ENCODE results near the gene KLF11.

KLF11 gene

DNA sequence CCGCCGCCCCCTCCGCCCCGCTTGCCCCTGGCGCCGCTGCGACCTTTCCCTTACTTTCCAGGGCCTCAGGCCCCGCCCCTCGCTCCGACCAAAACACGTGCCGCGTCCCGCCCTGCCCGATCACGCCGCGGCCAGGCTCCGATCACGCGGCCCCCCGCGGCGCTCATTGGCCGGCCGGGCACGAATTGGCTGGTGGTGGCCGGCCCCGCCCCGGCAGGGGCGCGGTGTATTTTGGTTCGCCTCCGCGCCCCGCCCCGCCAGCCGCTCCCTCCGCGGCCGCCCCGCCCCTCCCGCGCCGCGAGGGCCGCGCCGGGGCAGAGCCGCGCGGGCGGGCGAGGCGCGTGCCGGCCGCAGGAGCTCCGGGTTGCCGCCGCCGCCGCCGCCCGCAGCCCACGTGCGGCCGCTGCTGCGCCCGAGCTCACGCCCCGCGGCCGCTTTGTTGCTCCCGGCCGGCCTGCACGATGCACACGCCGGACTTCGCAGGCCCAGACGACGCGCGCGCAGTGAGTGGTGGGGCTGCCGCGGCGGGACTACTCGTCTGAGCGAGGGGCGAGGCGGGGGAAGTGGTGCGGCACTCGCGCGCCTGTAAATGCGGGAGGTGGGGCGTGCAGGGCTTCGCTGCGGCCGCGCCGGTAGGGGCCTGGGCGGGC, at the start of gene KLF11:
TSS of gene KLF11 (plus strand) at position 295 of the 650 bp plus-strand sequence. CDS start at position 462, 167 bp downstream.
- DNase-seq: peak; percentile 66 to 76

DNA sequence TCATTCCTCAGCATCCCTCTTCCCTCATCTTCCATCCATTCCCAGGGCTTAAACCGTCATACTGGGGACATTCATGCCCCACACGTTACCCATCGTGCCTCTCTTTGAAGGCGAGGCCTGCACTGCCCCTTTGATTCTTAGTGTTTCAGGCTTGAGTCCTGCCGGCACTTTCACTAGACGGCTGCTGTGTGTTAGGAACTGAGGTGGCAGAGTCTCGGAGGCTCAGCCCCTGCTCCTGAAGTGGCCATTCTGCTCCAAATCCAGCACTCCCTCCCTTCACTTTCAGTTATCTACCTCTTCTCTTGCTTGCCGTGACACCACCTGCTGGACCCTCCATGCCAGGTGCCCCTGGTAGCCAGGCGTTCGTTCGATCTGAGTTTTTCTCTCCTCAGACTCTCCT, 48.9 kb upstream of the KLF11 start:
- no peak for DNase-seq

DNA sequence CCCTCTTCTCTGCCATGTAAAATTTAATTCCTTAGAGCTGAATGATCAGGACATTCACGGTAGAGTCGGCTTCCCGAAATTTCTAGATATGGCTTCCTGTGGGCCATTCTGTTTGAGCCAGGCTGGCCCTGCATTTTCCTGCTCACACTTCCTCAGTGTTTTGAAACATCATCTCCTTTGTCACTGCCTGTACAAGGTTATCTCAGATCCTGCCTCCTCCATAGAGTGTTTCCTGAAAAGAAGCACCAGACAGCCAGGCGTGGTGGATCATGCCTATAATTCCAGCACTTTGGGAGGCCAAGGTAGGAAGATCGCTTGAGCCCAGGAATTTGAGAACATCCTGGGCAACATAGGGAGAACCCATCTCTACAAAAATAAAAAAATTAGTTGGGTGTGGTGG, 48.3 kb upstream of the KLF11 start:
- peak in 1 of 2 experiments; percentile 2 for DNase-seq

- DNase-seq: no peak
These were observed 47.0 kb upstream of the KLF11 start for GRCh38 chr2:9996321-9996720.

- DNase-seq: no peak
These were observed 45.4 kb upstream of the KLF11 start for GRCh38 chr2:9997936-9998335.

- DNase-seq: no peak
These were observed 44.3 kb upstream of the KLF11 start for GRCh38 chr2:9998916-9999654.

DNA sequence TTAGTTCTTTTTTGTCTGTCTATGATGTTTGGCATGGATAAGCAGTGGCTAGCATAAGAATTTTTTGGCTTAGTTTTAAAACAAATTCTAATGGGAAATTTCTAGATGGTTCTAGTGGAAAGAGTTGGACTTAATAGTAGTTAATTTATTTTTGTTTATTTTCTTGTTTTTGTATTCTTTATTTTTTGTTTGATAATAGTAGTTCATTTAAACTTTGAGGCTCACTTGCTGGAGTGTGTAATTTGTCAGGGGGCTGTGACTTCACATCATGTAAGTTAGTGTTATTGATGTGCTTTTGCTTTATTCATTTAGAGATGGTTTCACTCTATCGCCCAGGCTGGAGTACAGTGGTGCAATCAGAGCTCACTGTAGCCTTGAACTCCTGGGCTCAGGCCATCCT, 43.7 kb upstream of the KLF11 start:
- no peak for DNase-seq

DNA sequence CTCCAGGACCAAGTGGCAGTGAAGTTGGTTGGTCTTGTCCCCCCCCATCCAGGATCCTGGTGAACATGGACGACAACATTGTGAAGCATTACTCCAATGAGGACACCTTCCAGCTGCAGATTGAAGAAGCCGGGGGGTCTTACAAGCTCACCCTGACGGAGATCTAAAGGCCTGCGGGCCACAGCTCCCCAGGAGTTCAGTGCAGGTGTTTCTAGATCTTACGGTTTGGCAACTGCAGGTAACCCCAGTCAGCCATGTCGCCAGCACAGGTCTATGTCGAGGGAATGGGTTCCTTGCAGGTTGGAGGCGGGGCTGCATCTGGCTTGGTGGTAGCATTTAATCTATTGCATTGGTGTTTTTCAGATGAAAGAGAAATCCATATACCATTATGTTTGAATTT, 42.8 kb upstream of the KLF11 start:
- no peak for DNase-seq

GRCh38 chr2:10001586-10001985, 41.8 kb upstream of the KLF11 start:
- no peak for DNase-seq

- DNase-seq: no peak
These were observed 41.2 kb upstream of the KLF11 start for GRCh38 chr2:10002109-10002508.

GRCh38 chr2:10002681-10003080, 40.7 kb upstream of the KLF11 start:
- no peak for DNase-seq

GRCh38 chr2:10003206-10004125, 39.9 kb upstream of the KLF11 start:
- no peak for DNase-seq

- DNase-seq: no peak
These were observed 38.9 kb upstream of the KLF11 start for GRCh38 chr2:10004401-10004800.

- no peak for DNase-seq
These were observed 38.5 kb upstream of the KLF11 start for GRCh38 chr2:10004836-10005235.

DNA sequence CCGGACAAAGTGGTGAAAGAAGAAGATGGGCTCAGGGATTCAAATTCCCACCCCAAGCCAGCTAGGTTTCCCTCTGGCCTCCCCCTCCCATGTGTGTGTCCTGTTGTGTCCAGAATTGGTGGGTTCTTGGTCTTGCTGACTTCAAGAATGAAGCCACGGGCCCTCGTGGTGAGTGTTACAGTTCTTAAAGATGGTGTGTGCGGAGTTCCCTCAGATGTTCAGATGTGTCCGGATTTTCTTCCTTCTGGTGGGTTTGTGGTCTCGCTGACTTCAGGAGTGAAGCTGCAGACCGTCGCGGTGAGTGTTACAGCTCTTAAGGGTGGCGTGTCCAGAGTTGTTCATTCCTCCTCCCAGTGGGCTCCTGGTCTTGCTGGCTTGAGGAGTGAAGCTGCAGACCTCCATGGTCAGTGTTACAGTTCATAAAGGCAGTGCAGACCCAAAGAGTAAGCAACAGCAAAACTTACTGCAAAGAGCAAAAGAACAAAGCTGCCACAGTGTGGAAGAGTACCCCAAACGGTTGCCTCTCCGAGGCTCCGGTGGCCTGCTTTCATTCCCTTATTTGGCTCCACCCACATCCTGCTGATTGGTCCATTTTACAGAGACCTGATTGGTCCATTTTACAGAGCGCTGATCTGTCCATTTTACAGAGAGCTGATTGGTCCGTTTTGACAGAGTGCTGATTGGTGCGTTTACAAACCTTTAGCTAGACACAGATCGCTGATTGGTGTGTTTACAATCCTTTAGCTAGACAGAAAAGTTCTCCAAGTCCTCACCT, 37.7 kb upstream of the KLF11 start:
- DNase-seq: no peak

DNA sequence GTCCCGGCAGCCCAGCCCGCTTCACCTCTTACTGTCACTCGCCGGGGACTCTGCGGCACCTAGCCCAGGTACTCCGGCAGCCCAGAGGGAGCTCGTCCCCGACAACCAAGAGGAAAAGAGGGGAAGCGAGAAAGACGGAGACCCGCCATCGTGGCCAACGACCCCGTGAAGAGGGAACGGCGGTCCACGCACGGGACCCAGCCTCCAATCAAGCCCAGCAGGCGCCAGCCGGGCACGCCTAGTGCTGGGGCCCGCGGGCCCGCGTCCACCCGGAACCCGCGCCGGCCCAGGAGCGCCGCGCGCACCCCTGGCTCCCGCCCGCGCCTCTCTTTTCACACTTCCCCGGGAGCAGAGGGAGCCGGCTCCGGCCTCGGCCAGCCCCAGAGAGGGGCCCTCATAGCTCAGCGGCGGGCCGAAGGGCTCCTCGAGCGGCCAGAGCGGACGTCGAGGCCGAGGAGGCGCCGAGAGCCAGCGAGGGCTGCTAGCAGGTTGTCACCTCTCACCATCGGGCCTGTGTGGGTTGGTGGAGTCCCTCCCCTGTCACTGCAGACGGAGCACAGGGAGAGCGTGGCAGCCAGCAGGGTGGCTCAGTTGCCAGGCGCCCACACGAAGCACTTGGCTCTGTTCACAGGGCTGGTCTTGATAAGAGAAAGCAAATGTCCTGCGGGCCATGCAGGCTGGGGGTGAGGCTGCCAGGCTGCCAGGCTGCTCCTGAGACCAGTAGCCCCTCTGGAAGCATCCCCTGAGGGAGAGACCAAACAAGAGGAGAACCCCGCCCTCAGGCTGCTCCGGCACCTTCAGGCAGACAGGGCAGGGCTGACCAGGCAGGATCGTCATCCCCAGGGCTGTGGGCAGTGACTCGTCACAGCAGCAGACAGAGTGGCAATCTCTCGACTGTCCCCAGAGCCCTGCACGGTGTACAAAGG, 36.9 kb upstream of the KLF11 start:
- DNase-seq: no peak

- DNase-seq: no peak
These were observed 35.9 kb upstream of the KLF11 start for GRCh38 chr2:10007435-10007834.

DNA sequence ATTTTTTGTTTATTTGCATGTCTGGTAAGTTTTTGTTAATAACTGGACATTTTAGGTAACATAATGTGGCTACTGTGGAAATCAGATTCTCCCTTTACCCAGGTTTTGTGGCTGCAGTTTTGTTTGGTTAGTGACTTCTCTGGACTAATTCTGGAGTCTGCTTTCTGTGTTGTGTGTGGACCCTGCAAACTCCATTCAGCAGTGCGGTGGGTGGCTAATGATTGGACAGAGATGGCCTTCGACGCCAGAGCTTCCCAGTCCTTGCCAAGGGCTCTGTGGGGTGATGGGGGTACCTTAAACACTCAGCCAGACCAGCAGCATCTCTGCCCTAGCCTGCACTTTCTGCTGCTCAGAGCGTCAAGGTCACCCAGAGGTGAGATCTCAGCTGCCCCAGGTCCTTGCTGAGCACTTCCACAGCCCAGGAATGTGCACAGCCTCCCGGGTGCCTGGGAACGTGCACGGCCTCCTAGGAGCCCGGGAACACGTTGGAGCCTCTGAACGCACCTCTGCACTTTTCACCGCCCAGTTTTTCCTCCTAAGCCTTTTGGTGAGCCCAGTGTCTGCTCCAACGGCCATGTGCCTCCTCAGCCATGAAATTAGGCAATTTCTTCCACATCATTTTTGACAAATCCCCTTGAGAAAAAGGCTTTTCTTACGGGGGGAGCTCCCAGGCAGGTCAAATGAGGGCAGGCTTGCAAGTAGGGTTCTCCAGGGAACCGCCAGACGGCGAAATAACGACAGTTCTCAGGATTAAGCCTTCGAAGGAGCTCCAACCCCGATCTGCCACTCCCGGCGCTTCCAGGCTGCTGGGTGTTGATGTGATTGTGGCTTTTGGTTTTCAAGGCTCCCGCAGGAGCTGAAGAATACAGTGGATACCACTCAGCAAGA, 35.2 kb upstream of the KLF11 start:
- DNase-seq: no peak

DNA sequence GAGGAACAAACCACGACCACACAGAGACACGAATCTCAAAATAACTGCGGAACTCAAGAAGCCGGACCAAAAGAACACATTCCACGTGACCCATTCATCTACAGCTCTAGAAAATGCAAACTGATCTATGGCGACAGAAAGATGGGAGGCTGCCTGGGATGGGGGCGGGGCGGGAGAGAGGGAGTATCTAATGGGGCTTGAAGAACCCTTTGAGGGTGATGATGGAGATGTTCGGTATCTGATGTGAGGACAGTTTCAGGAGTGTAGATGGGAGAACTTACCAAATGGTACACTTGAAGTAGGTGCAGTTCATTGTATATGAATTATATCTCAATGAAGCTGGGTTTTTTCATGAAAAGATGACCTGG, 34.6 kb upstream of the KLF11 start:
- DNase-seq: no peak

- no peak for DNase-seq
These were observed 34.0 kb upstream of the KLF11 start for GRCh38 chr2:10009271-10009810.

Data from activated T-cell treated with anti-CD3 and anti-CD28 coated beads, Interleukin-2, amount 50 U/mL, for 48 hours (primary cell).